Gastrocnemius medialis (tissue), 4 donors: ENCODE data around the gene HABP4.

Experiments
- CTCF ChIP-seq, 5 experiments: fragments of 450-650 bp in 3 of 5; fragments of 200-600 bp in 2 of 5; sonication (generic) in 2 of 5; IDR thresholded peaks in 4 of 5; conservative IDR thresholded peaks in 1 of 5; 1 replicate in 4 of 5; 2 replicates in 1 of 5; pipeline ENCODE4 v1.5.1; 2016 to 2019; ENCODE audit warnings: antibody characterized with exemption in 5 of 5, mild to moderate bottlenecking in 3 of 5, moderate library complexity in 3 of 5
- POLR2A ChIP-seq, 2 donors: fragments of 450-650 bp; IDR thresholded peaks; one replicate each; pipeline ENCODE4 v1.6.1; 2017; ENCODE audit warnings: antibody characterized with exemption in 2 of 2, mild to moderate bottlenecking in 2 of 2, moderate library complexity in 2 of 2

GRCh38 chr9:96417051-96417586 is 32.9 kb upstream of the HABP4 start:
- TF ChIP-seq CTCF (IDR thresholded peaks at IDR 0.05 in 4 of 5, conservative IDR thresholded peaks at IDR 0.05 in 1 of 5) (peak in 3 of 5 experiments; percentile 15 to 47 (median 22)), POLR2A (IDR thresholded peaks at IDR 0.05) (peak; percentile 55 to 58)
